ENCODE data around the gene LNX2. TPM values are rescaled to one million over a fixed set of nuclear protein-coding genes. Genes with fewer than 3 reads are reported as not detected.

LNX2 gene
- total RNA-seq, 1 experiment from 2014 or later, result 12.1 TPM

- Histone ChIP-seq H3K4me2 (ENCODE audit: low read length) (no peak overlapping the region), H3K9ac (ENCODE audit: low read length) (no peak overlapping the region), H3K27ac (ENCODE audit: low read depth, low read length) (no peak overlapping the region), H3K79me2 (ENCODE audit: insufficient read depth, low read length) (no peaks in the 10 kb centered on the region), H3K36me3 (ENCODE audit: control insufficient read depth in 1 of 2, insufficient read depth in 2 of 2, low read length in 2 of 2) (no peaks in the 10 kb centered on the region), H3K27me3 (ENCODE audit: insufficient read depth, low read length) (no peaks in the 10 kb centered on the region), H3K9me3 (ENCODE audit: control insufficient read depth in 1 of 2, insufficient read depth in 1 of 2, low read depth in 1 of 2, low read length in 2 of 2) (no peaks in the 10 kb centered on the region), H3K9me2 (ENCODE audit: insufficient read depth) (no peaks in the 10 kb centered on the region), H3K4me3 (replicated peaks in 1 of 2; ENCODE audit: low read depth in 1 of 2, low read length in 2 of 2) (no peak overlapping the region), H2AFZ (ENCODE audit: low read depth, low read length, poor library complexity, severe bottlenecking) (no peak overlapping the region), H4K20me1 (ENCODE audit: insufficient read depth) (no peaks in the 10 kb centered on the region), H3K4me1 (ENCODE audit: control insufficient read depth in 1 of 2, insufficient read depth in 2 of 2, low read length in 2 of 2) (peaks cover 0 to 7% of the 10 kb centered on the region in 2 experiments; a peak in 1 of 4 replicates)
- intact Hi-C loops (cut with micrococcal nuclease), result loop anchor here (5.0 to 10.0 kb wide), 2 partner anchors 422 to 450 kb away; partner anchors contain the start of gene URAD
- DNase-seq (ENCODE audit: low read depth, low spot score) (no peak), ATAC-seq (no peak)
- RAD21 ChIA-PET (ENCODE audit: low non-redundant PET in 1 of 2, low total read pairs in 2 of 2, uncharacterized antibody in 2 of 2, unreplicated experiment in 2 of 2), result no interaction called here
- no peak for TF ChIP-seq TCF7L2 (IDR thresholded peaks at IDR 0.05; ENCODE audit: borderline replicate concordance, extremely low read depth, insufficient read depth, insufficient read length)
- no peak for TF ChIP-seq CEBPB (IDR thresholded peaks at IDR 0.05; ENCODE audit: low read depth)
- TF ChIP-seq ELF1 (IDR thresholded peaks at IDR 0.05; ENCODE audit: borderline replicate concordance, low read depth), result no peak
- TF ChIP-seq EGR1 (IDR thresholded peaks at IDR 0.05; ENCODE audit: low read depth), result no peak
- no peak for TF ChIP-seq FOSL1 (IDR thresholded peaks at IDR 0.05; ENCODE audit: low read depth)
- no peak for TF ChIP-seq CBX3 (IDR thresholded peaks at IDR 0.05; ENCODE audit: low read depth)
- TF ChIP-seq RAD21 (IDR thresholded peaks at IDR 0.05; ENCODE audit: low read depth), result no peak
- TF ChIP-seq JUND (IDR thresholded peaks at IDR 0.05), result no peak
- CTCF ChIA-PET, result interaction anchor here (1.2 to 1.4 kb wide), 2 partner anchors 160 to 173 kb away, joined by 3 to 4 read pairs; no protein-coding TSS in a partner anchor
- no TSS peak for BruUV-seq (replicated peaks)
- POLR2A ChIA-PET, result no interaction called here
Measured at GRCh38 chr13:27534981-27535380, 85.3 kb downstream of the LNX2 start.

GRCh38 chr13:27534108-27534980 is 86.0 kb downstream of the LNX2 start:
- DNase-seq (ENCODE audit: low read depth, low spot score) (no peak), ATAC-seq (no peak)
- peaks cover 0 to 7% of the 10 kb centered on the region in 2 experiments; a peak in 1 of 4 replicates for H3K4me1 ChIP-seq (ENCODE audit: control insufficient read depth in 1 of 2, insufficient read depth in 2 of 2, low read length in 2 of 2)
- ChIA-PET RAD21 (ENCODE audit: low non-redundant PET in 1 of 2, low total read pairs in 2 of 2, uncharacterized antibody in 2 of 2, unreplicated experiment in 2 of 2) (no interaction called here), POLR2A (interaction anchor here (1.3 kb wide), 1 partner anchor 292 kb away, joined by 4 read pairs; no protein-coding TSS in a partner anchor), CTCF (interaction anchor here (1.4 to 4.4 kb wide), 2 partner anchors 159 to 292 kb away, joined by 4 to 64 read pairs; no protein-coding TSS in a partner anchor)
- H3K79me2 ChIP-seq (ENCODE audit: insufficient read depth, low read length), result no peaks in the 10 kb centered on the region
- intact Hi-C loops (cut with micrococcal nuclease), result loop anchor here (5.0 to 10.0 kb wide), 2 partner anchors 423 to 450 kb away; partner anchors contain the start of gene URAD
- no peaks in the 10 kb centered on the region for H3K9me3 ChIP-seq (ENCODE audit: control insufficient read depth in 1 of 2, insufficient read depth in 1 of 2, low read depth in 1 of 2, low read length in 2 of 2)
- H3K27me3 ChIP-seq (ENCODE audit: insufficient read depth, low read length), result no peaks in the 10 kb centered on the region
- no peaks in the 10 kb centered on the region for H3K9me2 ChIP-seq (ENCODE audit: insufficient read depth)
- no peaks in the 10 kb centered on the region for H3K36me3 ChIP-seq (ENCODE audit: control insufficient read depth in 1 of 2, insufficient read depth in 2 of 2, low read length in 2 of 2)
- BruUV-seq (replicated peaks), result no TSS peak
- no peak overlapping the region for H2AFZ ChIP-seq (ENCODE audit: low read depth, low read length, poor library complexity, severe bottlenecking)
- no peak overlapping the region for H3K4me2 ChIP-seq (ENCODE audit: low read length)
- no peak overlapping the region for H3K9ac ChIP-seq (ENCODE audit: low read length)
- no peak overlapping the region for H3K27ac ChIP-seq (ENCODE audit: low read depth, low read length)
- no peak overlapping the region for H3K4me3 ChIP-seq (replicated peaks in 1 of 2; ENCODE audit: low read depth in 1 of 2, low read length in 2 of 2)
- TF ChIP-seq CBX3 (IDR thresholded peaks at IDR 0.05; ENCODE audit: low read depth) (no peak), REST (IDR thresholded peaks at IDR 0.05; ENCODE audit: low read depth) (no peak), CEBPB (IDR thresholded peaks at IDR 0.05; ENCODE audit: low read depth) (no peak), ATF3 (IDR thresholded peaks at IDR 0.05) (no peak), ZNF274 (IDR thresholded peaks at IDR 0.05; ENCODE audit: low read depth, low read length) (no peak), POLR2A (IDR thresholded peaks at IDR 0.05; ENCODE audit: borderline replicate concordance, extremely low read depth, insufficient read depth, insufficient read length) (no peak)
- no peaks in the 10 kb centered on the region for H4K20me1 ChIP-seq (ENCODE audit: insufficient read depth)
